Measurements from ENCODE around the gene CCBE1. TPM values are rescaled to one million over a fixed set of nuclear protein-coding genes. Genes with fewer than 3 reads are reported as not detected.

CCBE1 gene
- total RNA-seq, 2 donors from 2014 or later = 0.27 to 3.1 TPM

- H3K9me3 ChIP-seq = no peaks in the 10 kb centered on the region
- no peak for DNase-seq
- no peak overlapping the region for H3K4me3 ChIP-seq
- H3K36me3 ChIP-seq = no peaks in the 10 kb centered on the region
- no peak overlapping the region for H3K9ac ChIP-seq (ENCODE audit: low read depth in 2 of 2, low read length in 2 of 2)
- TF ChIP-seq CTCF (IDR thresholded peaks at IDR 0.05) = no peak
- intact Hi-C loops (cut with DNase I) = no loop called here
- H3K27ac ChIP-seq = no peak overlapping the region
- H3K4me1 ChIP-seq = no peaks in the 10 kb centered on the region
- no peaks in the 10 kb centered on the region for H3K27me3 ChIP-seq
Observed at GRCh38 chr18:59512025-59512755, 185.0 kb downstream of the CCBE1 start.

- H3K9me3 ChIP-seq = no peaks in the 10 kb centered on the region
- no peak overlapping the region for H3K4me3 ChIP-seq
- H3K9ac ChIP-seq (ENCODE audit: low read depth in 2 of 2, low read length in 2 of 2) = no peak overlapping the region
- no peaks in the 10 kb centered on the region for H3K27me3 ChIP-seq
- TF ChIP-seq CTCF (IDR thresholded peaks at IDR 0.05) = no peak
- H3K27ac ChIP-seq = no peak overlapping the region
- DNase-seq = no peak
- no peaks in the 10 kb centered on the region for H3K4me1 ChIP-seq
- intact Hi-C loops (cut with DNase I) = no loop called here
- H3K36me3 ChIP-seq = no peaks in the 10 kb centered on the region
Observed at GRCh38 chr18:59509481-59510442, 187.5 kb downstream of the CCBE1 start.

GRCh38 chr18:59505356-59505755 is 191.9 kb downstream of the CCBE1 start:
- Histone ChIP-seq H3K9me3 (no peaks in the 10 kb centered on the region), H3K4me1 (no peaks in the 10 kb centered on the region), H3K27ac (no peak overlapping the region), H3K9ac (ENCODE audit: low read depth in 2 of 2, low read length in 2 of 2) (no peak overlapping the region), H3K36me3 (no peaks in the 10 kb centered on the region), H3K27me3 (no peaks in the 10 kb centered on the region), H3K4me3 (no peak overlapping the region)
- no peak for DNase-seq
- intact Hi-C loops (cut with DNase I) = no loop called here
- no peak for TF ChIP-seq CTCF (IDR thresholded peaks at IDR 0.05)

- Histone ChIP-seq H3K4me1 (no peaks in the 10 kb centered on the region), H3K4me3 (no peak overlapping the region), H3K27me3 (no peaks in the 10 kb centered on the region), H3K36me3 (no peaks in the 10 kb centered on the region), H3K27ac (no peak overlapping the region), H3K9ac (ENCODE audit: low read depth in 2 of 2, low read length in 2 of 2) (no peak overlapping the region), H3K9me3 (no peaks in the 10 kb centered on the region)
- intact Hi-C loops (cut with DNase I) = no loop called here
- no peak for TF ChIP-seq CTCF (IDR thresholded peaks at IDR 0.05)
- no peak for DNase-seq
Observed at GRCh38 chr18:59502274-59503175, 194.7 kb downstream of the CCBE1 start.

- H3K27me3 ChIP-seq = no peaks in the 10 kb centered on the region
- no peak for TF ChIP-seq CTCF (IDR thresholded peaks at IDR 0.05)
- no peak overlapping the region for H3K4me3 ChIP-seq
- H3K4me1 ChIP-seq = no peaks in the 10 kb centered on the region
- intact Hi-C loops (cut with DNase I) = no loop called here
- no peak overlapping the region for H3K27ac ChIP-seq
- H3K9ac ChIP-seq (ENCODE audit: low read depth in 2 of 2, low read length in 2 of 2) = no peak overlapping the region
- no peak for DNase-seq
- no peaks in the 10 kb centered on the region for H3K36me3 ChIP-seq
- no peaks in the 10 kb centered on the region for H3K9me3 ChIP-seq
Observed at GRCh38 chr18:59501920-59502273, 195.3 kb downstream of the CCBE1 start.
